Measurements from ENCODE around the gene LORICRIN.

Gene LORICRIN

DNA sequence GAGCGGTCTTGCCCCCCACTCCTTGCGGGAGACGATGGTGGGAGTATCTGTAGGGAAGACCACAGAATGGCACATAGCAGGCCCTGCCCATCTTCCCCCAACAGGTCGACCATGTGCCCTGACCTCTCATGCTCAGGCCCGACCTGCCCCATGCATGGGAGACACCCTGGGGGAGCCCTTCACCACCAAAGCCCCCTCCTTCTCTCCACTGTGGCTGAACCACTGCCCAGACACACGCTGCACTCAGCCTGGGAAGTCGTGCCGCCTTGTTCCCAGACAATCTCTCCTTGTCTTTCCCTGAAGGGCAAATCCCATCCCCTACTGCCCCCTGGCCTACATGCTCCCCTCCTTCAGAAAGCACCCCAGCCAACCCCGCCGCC, 47.7 kb downstream of the LORICRIN start:
- no peak overlapping the region for H3K4me3 ChIP-seq (ENCODE audit: low read depth, low read length)
- TF ChIP-seq, protein P1, sequence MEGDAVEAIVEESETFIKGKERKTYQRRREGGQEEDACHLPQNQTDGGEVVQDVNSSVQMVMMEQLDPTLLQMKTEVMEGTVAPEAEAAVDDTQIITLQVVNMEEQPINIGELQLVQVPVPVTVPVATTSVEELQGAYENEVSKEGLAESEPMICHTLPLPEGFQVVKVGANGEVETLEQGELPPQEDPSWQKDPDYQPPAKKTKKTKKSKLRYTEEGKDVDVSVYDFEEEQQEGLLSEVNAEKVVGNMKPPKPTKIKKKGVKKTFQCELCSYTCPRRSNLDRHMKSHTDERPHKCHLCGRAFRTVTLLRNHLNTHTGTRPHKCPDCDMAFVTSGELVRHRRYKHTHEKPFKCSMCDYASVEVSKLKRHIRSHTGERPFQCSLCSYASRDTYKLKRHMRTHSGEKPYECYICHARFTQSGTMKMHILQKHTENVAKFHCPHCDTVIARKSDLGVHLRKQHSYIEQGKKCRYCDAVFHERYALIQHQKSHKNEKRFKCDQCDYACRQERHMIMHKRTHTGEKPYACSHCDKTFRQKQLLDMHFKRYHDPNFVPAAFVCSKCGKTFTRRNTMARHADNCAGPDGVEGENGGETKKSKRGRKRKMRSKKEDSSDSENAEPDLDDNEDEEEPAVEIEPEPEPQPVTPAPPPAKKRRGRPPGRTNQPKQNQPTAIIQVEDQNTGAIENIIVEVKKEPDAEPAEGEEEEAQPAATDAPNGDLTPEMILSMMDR (IDR thresholded peaks at IDR 0.05; ENCODE audit: low read depth, low read length, missing control alignments) = no peak
- no peak for DNase-seq (ENCODE audit: low read depth)

DNA sequence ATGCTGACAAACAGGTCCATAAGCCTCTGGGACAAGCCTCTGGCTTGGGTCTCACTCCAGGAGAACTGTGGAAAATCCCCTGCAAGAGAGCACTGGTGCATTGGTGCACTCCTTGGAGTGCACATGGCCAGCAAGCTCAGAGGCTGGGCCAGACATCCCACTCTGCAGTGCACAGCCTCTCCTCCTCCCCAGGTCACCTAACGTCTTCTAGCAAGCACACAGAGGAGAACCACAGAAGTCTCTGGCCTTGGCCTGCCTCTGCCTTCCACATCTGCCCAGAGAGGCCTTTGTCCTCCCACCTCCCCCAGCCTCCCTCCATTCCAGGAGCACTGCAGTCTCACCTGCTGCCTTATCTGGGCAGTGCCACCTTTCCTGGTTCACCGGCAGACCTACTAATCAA, 49.1 kb downstream of the LORICRIN start:
- DNase-seq (ENCODE audit: low read depth) = no peak
- no peak overlapping the region for H3K4me3 ChIP-seq (ENCODE audit: low read depth, low read length)
- TF ChIP-seq, protein P1 (IDR thresholded peaks at IDR 0.05; ENCODE audit: low read depth, low read length, missing control alignments) = no peak

DNA sequence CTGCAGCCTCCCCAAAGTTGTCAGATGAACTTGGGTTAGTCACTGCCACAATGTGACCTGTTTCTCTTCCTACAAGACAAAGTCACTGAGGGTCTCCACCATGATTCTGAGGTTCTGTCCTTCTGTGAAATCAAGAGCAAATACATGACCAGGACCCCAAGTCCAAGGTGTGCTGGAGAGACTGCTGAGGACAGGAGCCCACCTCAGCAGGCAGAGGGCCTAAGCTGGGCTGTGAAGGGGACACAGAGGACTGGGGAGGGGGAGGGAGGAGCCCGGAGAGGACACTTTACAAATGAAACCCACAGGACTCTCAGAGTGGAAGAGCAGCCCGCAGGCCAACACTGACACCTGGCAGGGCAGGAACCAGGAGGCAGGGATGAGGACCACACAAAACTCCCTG, 50.0 kb downstream of the LORICRIN start:
- TF ChIP-seq, protein P1 (IDR thresholded peaks at IDR 0.05; ENCODE audit: low read depth, low read length, missing control alignments) = no peak
- DNase-seq (ENCODE audit: low read depth) = no peak
- no peak overlapping the region for H3K4me3 ChIP-seq (ENCODE audit: low read depth, low read length)

DNA sequence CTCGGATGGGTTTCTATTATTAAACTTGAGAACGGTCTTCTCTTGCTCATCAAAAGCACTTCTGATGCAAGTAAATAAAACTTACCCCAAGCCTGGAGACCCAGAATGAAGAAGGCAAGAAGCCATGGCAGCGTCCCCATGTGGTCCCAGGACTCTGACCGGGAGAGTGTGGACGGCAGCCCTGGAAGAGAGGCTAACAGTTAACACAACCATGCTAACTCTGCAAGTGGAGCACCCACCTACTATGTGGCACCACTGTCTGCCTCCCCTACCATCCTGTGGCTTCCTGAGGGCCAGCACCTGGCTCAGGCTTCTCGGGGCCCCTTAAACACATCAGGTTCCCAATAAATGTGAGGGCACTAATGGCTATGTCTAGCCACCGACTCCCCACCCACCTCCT, 51.0 kb downstream of the LORICRIN start:
- TF ChIP-seq, protein P1 (IDR thresholded peaks at IDR 0.05; ENCODE audit: low read depth, low read length, missing control alignments) = no peak
- no peak for DNase-seq (ENCODE audit: low read depth)
- no peak overlapping the region for H3K4me3 ChIP-seq (ENCODE audit: low read depth, low read length)
